Measurements from ENCODE around the gene IFFO2.

Gene IFFO2

GRCh38 chr1:18981242-18981641, 24.8 kb upstream of the IFFO2 start (continued):
- TF ChIP-seq ARNTL (CRISPR knock-in tag; IDR thresholded peaks at IDR 0.05; ENCODE audit: borderline replicate concordance, low read depth): no peak

DNA sequence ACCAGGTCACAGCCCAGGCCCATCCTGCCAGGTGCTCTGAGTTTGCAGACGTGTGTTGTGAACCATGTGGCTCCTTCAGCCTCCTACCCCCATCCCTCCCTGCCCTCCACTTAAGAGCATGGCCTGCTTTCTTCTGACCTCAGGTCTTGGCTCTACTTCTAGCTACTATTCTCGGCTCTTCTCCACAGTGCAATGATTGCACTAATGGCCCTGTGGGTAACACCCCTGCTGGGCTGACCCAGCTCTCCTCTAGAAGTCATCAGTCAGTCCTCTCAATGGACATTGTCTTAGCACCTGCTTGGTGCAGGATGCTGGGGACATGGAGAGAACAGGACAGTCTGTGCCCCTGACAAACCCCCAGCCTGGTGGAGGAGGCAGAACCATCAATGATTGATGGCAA, 22.2 kb upstream of the IFFO2 start:
- no peak for ATAC-seq
- TF ChIP-seq ZFP3 (CRISPR knock-in tag; IDR thresholded peaks at IDR 0.05) (no peak), GLIS3 (CRISPR knock-in tag; IDR thresholded peaks at IDR 0.05) (no peak), ESRRG (CRISPR knock-in tag; IDR thresholded peaks at IDR 0.05) (no peak), ISL1 (CRISPR knock-in tag; IDR thresholded peaks at IDR 0.05) (no peak), CSDC2 (CRISPR knock-in tag; IDR thresholded peaks at IDR 0.05) (no peak), CSRNP3 (CRISPR knock-in tag; IDR thresholded peaks at IDR 0.05) (no peak), ZC3H10 (CRISPR knock-in tag; IDR thresholded peaks at IDR 0.05) (no peak), CREB5 (CRISPR knock-in tag; IDR thresholded peaks at IDR 0.05; ENCODE audit: low read depth) (no peak), TSHZ2 (CRISPR knock-in tag; IDR thresholded peaks at IDR 0.05) (no peak)

DNA sequence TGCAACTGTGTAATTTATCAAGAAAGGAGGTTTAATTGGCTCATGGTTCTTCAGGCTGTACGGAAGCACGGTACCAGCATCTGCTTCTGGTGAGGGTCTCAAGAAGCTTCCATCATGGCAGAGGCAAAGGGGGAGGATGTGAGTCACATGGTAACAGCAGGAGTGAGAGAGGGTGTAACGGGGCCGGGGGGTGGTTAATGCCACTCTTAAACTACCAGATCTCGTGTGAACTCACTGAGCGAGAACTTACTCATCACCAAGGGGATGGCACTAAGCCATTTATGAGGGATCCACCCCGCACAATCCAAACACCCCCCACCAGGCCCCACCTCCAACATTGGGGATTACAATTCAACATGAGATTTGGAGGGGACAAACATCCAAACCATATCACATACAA, 21.0 kb upstream of the IFFO2 start:
- no peak for TF ChIP-seq GLIS3 (CRISPR knock-in tag; IDR thresholded peaks at IDR 0.05)
- no peak for TF ChIP-seq ZC3H10 (CRISPR knock-in tag; IDR thresholded peaks at IDR 0.05)
- no peak for TF ChIP-seq TCF4 (CRISPR knock-in tag; IDR thresholded peaks at IDR 0.05; ENCODE audit: borderline replicate concordance)
- no peak for TF ChIP-seq OSR1 (CRISPR knock-in tag; IDR thresholded peaks at IDR 0.05)
- no peak for TF ChIP-seq CSRNP3 (CRISPR knock-in tag; IDR thresholded peaks at IDR 0.05)
- TF ChIP-seq ARNTL (CRISPR knock-in tag; IDR thresholded peaks at IDR 0.05; ENCODE audit: borderline replicate concordance, low read depth): no peak
- no peak for TF ChIP-seq CSDC2 (CRISPR knock-in tag; IDR thresholded peaks at IDR 0.05)
- no peak for TF ChIP-seq ISL1 (CRISPR knock-in tag; IDR thresholded peaks at IDR 0.05)
- no peak for TF ChIP-seq CREB5 (CRISPR knock-in tag; IDR thresholded peaks at IDR 0.05; ENCODE audit: low read depth)
- TF ChIP-seq, protein P1, sequence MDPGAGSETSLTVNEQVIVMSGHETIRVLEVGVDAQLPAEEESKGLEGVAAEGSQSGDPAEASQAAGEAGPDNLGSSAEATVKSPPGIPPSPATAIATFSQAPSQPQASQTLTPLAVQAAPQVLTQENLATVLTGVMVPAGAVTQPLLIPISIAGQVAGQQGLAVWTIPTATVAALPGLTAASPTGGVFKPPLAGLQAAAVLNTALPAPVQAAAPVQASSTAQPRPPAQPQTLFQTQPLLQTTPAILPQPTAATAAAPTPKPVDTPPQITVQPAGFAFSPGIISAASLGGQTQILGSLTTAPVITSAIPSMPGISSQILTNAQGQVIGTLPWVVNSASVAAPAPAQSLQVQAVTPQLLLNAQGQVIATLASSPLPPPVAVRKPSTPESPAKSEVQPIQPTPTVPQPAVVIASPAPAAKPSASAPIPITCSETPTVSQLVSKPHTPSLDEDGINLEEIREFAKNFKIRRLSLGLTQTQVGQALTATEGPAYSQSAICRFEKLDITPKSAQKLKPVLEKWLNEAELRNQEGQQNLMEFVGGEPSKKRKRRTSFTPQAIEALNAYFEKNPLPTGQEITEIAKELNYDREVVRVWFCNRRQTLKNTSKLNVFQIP (CRISPR knock-in tag; IDR thresholded peaks at IDR 0.05; ENCODE audit: borderline replicate concordance, low read depth): no peak
- TF ChIP-seq ZNF70 (CRISPR knock-in tag; IDR thresholded peaks at IDR 0.05): no peak
- TF ChIP-seq RARB (CRISPR knock-in tag; IDR thresholded peaks at IDR 0.05): no peak
- TF ChIP-seq PPARA (CRISPR knock-in tag; IDR thresholded peaks at IDR 0.05; ENCODE audit: borderline replicate concordance): no peak
- no peak for TF ChIP-seq BACH2 (CRISPR knock-in tag; IDR thresholded peaks at IDR 0.05; ENCODE audit: borderline replicate concordance)
- TF ChIP-seq TSHZ2 (CRISPR knock-in tag; IDR thresholded peaks at IDR 0.05): no peak
- TF ChIP-seq, protein P2, sequence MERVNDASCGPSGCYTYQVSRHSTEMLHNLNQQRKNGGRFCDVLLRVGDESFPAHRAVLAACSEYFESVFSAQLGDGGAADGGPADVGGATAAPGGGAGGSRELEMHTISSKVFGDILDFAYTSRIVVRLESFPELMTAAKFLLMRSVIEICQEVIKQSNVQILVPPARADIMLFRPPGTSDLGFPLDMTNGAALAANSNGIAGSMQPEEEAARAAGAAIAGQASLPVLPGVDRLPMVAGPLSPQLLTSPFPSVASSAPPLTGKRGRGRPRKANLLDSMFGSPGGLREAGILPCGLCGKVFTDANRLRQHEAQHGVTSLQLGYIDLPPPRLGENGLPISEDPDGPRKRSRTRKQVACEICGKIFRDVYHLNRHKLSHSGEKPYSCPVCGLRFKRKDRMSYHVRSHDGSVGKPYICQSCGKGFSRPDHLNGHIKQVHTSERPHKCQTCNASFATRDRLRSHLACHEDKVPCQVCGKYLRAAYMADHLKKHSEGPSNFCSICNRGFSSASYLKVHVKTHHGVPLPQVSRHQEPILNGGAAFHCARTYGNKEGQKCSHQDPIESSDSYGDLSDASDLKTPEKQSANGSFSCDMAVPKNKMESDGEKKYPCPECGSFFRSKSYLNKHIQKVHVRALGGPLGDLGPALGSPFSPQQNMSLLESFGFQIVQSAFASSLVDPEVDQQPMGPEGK (CRISPR knock-in tag; IDR thresholded peaks at IDR 0.05; ENCODE audit: borderline replicate concordance): no peak
- no peak for ATAC-seq
